Small intestine (tissue), 7 donors: ENCODE data around the gene CLDN3. TPM values are rescaled to one million over a fixed set of nuclear protein-coding genes. Genes with fewer than 3 reads are reported as not detected.
"Not testable (repeated sequence)": the region's sequence is repeated elsewhere in the genome, so short reads cannot be mapped to it uniquely, and the experiment has no call there.

Experiments used
- DNase-seq, 2 donors: peaks; one replicate each; pipeline versions ENCODE4 v3.0.0 to v3.0.0-alpha.2; 2013
- FAIRE-seq: peaks from 2 replicates; lab custom pipeline; 2012; peaks lifted over from hg19 to GRCh38; lab: Jason Lieb, UNC
- H3K27ac ChIP-seq, 3 donors: one replicate each; pipeline ENCODE4 v1.5.1; 2013; ENCODE audit warnings: low read length in 2 of 3, mild to moderate bottlenecking in 2 of 3, control low read depth in 1 of 3, inconsistent platforms in 1 of 3, low read depth in 1 of 3, moderate library complexity in 1 of 3
- H3K27me3 ChIP-seq, 3 donors: one replicate each; pipeline ENCODE4 v1.6.1; 2013; ENCODE audit warnings: low read length in 3 of 3, inconsistent platforms in 1 of 3; ENCODE audit not compliant: control insufficient read depth in 3 of 3, insufficient read depth in 3 of 3
- H3K36me3 ChIP-seq, 3 donors: one replicate each; pipeline ENCODE4 v1.6.1; 2013; ENCODE audit warnings: low read length in 3 of 3, inconsistent platforms in 1 of 3, low read depth in 1 of 3, mild to moderate bottlenecking in 1 of 3, moderate library complexity in 1 of 3; ENCODE audit not compliant: control insufficient read depth in 3 of 3, insufficient read depth in 2 of 3
- H3K4me1 ChIP-seq, 3 donors: one replicate each; pipeline ENCODE4 v1.6.1; 2013; ENCODE audit warnings: low read length in 2 of 3, inconsistent platforms in 1 of 3, low read depth in 1 of 3, mild to moderate bottlenecking in 1 of 3, moderate library complexity in 1 of 3; ENCODE audit not compliant: control insufficient read depth in 3 of 3, insufficient read depth in 2 of 3
- H3K4me3 ChIP-seq, 3 donors: one replicate each; pipeline ENCODE4 v1.5.1; 2013; ENCODE audit warnings: low read length in 3 of 3, control low read depth in 1 of 3, inconsistent platforms in 1 of 3, low read depth in 1 of 3, mild to moderate bottlenecking in 1 of 3, moderate library complexity in 1 of 3
- H3K9me3 ChIP-seq, 2 donors: one replicate each; pipeline ENCODE4 v1.6.1; 2013; ENCODE audit warnings: low read depth in 1 of 2, low read length in 1 of 2; ENCODE audit not compliant: control insufficient read depth in 2 of 2, insufficient read depth in 1 of 2
- WGBS, 3 donors: extraction: QIAGEN DNeasy Blood & Tissue Kit; methylation state at CpG; one replicate each; pipeline ENCODE4 v1.1.7; 2013; 5-methylcytosine and 5-hydroxymethylcytosine counted together
- polyA plus RNA-seq, 4 donors: library from polyadenylated mRNA; stranded (reverse) in 3 of 4; unstranded in 1 of 4; fragments of 200-250 nt in 3 of 4; fragments of 120-200 nt in 1 of 4; gene quantifications; one replicate each; pipeline versions ENCODE4 v1.2.1 to v1.2.3, GENCODE V29; 2013
- donor health status: healthy with polysubstance abuse.
- donor health status: control.
- donor health status: control.
- donor health status: Bipolar disorder and iron deficiency.
- donor health status: healthy.

Gene CLDN3
- polyA plus RNA-seq, 4 donors: 236 to 394 (median 308) TPM

GRCh38 chr7:73727952-73728351 is 42.1 kb downstream of the CLDN3 start:
- FAIRE-seq: no peak

GRCh38 chr7:73726083-73726466 is 44.0 kb downstream of the CLDN3 start:
- WGBS, 3 donors: 73 to 82% (median 73%) methylated on average over 1 of the region's 1 CpG
- FAIRE-seq: no peak
- no peaks in the 10 kb centered on the region for H3K36me3 ChIP-seq

More at GRCh38 chr7:73727952-73728351, 42.1 kb downstream of the CLDN3 start:
- Histone ChIP-seq H3K36me3 (no peaks in the 10 kb centered on the region), H3K27me3 (no peaks in the 10 kb centered on the region), H3K4me1 (no peaks in the 10 kb centered on the region), H3K9me3 (no peaks in the 10 kb centered on the region), H3K4me3 (no peak overlapping the region), H3K27ac (no peak overlapping the region)
- no peak for DNase-seq
- WGBS, 3 donors: 65 to 88% (median 88%) methylated on average over 3 of the region's 3 CpGs

DNA sequence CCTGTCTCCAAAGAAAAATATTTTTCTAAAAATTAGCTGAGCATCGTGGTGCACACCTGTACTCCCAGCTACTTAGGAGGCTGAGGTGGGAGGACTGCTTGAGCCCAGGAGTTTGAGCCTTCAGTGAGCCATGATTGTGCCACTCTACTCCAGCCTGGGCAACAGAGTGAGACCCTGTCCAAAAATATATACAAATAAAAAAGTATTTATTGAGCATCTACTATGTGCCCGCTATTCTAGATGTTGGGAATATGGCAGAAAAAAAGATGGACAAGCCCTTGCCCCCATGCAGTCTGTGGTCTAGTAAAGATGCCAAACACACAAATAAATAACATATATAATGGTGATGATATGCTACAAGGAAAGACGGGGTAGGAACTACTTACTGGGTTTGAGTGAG is 46.3 kb downstream of the CLDN3 start:
- H3K27ac ChIP-seq: no peak overlapping the region
- H3K9me3 ChIP-seq: no peaks in the 10 kb centered on the region
- peaks cover 0 to 4% (median 0%) of the 10 kb centered on the region in 3 donors for H3K4me1 ChIP-seq
- H3K4me3 ChIP-seq: no peak overlapping the region
- H3K27me3 ChIP-seq: peaks cover 0 to 4% (median 0%) of the 10 kb centered on the region in 3 donors
- no peaks in the 10 kb centered on the region for H3K36me3 ChIP-seq
- DNase-seq (no peak), FAIRE-seq (no peak)
- 89 to 94% (median 90%) methylated on average over 3 of the region's 3 CpGs for WGBS, 3 donors

More at GRCh38 chr7:73726083-73726466, 44.0 kb downstream of the CLDN3 start:
- H3K4me3 ChIP-seq: no peak overlapping the region
- DNase-seq: no peak
- H3K27me3 ChIP-seq: no peaks in the 10 kb centered on the region
- no peaks in the 10 kb centered on the region for H3K9me3 ChIP-seq
- no peak overlapping the region for H3K27ac ChIP-seq
- no peaks in the 10 kb centered on the region for H3K4me1 ChIP-seq

GRCh38 chr7:73722785-73723184 is 47.3 kb downstream of the CLDN3 start:
- Histone ChIP-seq H3K4me1 (peaks cover 0 to 15% (median 0%) of the 10 kb centered on the region in 3 donors), H3K9me3 (no peaks in the 10 kb centered on the region), H3K4me3 (no peak overlapping the region), H3K27me3 (peaks cover 0 to 4% (median 0%) of the 10 kb centered on the region in 3 donors), H3K36me3 (no peaks in the 10 kb centered on the region), H3K27ac (no peak overlapping the region)
- FAIRE-seq (no peak), DNase-seq (no peak)
- 62 to 73% (median 65%) methylated on average over 6 of the region's 6 CpGs for WGBS, 3 donors

GRCh38 chr7:73722182-73722581 is 47.9 kb downstream of the CLDN3 start:
- WGBS, 3 donors: 25 to 65% (median 55%) methylated on average over 4 of the region's 4 CpGs
- H3K4me1 ChIP-seq: peaks cover 0 to 21% (median 0%) of the 10 kb centered on the region in 3 donors
- not testable (repeated sequence) for FAIRE-seq, DNase-seq, H3K27me3 ChIP-seq, H3K27ac ChIP-seq, H3K4me3 ChIP-seq, H3K9me3 ChIP-seq, H3K36me3 ChIP-seq

DNA sequence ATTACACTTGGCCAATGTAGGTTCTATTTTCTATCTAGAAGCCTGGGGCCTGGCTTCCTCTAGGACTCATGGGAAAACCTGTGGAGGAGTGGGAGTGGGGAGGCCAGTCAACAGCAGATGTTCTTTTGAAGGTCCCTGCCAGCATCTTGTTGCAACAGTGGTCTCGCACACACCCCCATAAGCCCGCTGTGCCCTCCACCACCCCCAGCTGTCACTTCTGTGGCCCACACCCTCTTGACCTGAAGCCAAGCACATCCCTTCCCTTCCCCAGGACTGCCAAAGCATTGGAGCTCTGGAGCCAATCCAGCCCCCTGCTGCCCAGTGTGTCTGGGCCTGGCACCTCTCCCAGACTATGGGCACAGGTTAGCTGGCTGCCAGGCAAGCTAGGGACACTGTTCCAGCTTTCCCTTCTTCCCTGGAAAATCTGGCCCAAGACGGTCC is 48.7 kb downstream of the CLDN3 start:
- peaks cover 0 to 29% (median 3%) of the 10 kb centered on the region in 3 donors for H3K4me1 ChIP-seq
- FAIRE-seq (no peak), DNase-seq (no peak)
- peaks cover 0 to 4% (median 0%) of the 10 kb centered on the region in 3 donors for H3K27me3 ChIP-seq
- H3K9me3 ChIP-seq: no peaks in the 10 kb centered on the region
- peaks cover 0 to 7% (median 0%) of the 10 kb centered on the region in 3 donors for H3K36me3 ChIP-seq
- 25 to 57% (median 44%) methylated on average over 3 of the region's 3 CpGs for WGBS, 3 donors
- no peak overlapping the region for H3K27ac ChIP-seq
- no peak overlapping the region for H3K4me3 ChIP-seq

GRCh38 chr7:73720443-73720842 is 49.6 kb downstream of the CLDN3 start:
- peaks cover 0 to 38% (median 4%) of the 10 kb centered on the region in 3 donors for H3K4me1 ChIP-seq
- not testable (repeated sequence) for DNase-seq, H3K27ac ChIP-seq, H3K9me3 ChIP-seq, H3K27me3 ChIP-seq, H3K4me3 ChIP-seq, H3K36me3 ChIP-seq, FAIRE-seq
- WGBS, 3 donors: 93 to 96% (median 94%) methylated on average over 9 of the region's 9 CpGs

DNA sequence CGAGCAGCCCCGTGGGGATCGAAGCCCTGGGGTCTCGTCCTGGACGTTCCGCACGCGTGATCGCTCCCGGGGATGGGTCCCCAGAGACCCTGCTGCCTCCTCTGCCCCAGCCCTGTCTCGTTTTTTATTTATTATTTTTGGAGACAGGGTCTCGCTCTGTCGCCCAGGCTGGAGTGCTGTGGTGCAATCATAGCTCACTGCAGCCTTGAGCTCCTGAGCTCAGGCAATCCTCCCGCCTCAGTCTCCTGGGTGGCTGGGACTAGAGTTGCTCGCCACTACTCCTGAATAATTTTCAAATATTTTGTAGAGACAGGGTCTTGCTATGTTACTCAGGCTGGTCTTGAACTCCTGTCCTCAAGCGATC is 50.3 kb downstream of the CLDN3 start:
- peaks cover 0 to 15% (median 0%) of the 10 kb centered on the region in 3 donors for H3K36me3 ChIP-seq
- 9 to 12% (median 9%) methylated on average over 12 to 16 of the region's 16 CpGs for WGBS, 3 donors
- no peak for FAIRE-seq
- peak overlapping the region in 1 of 3 donors; percentile 41 for H3K4me3 ChIP-seq
- no peak for DNase-seq
- no peaks in the 10 kb centered on the region for H3K9me3 ChIP-seq
- H3K27me3 ChIP-seq: peaks cover 0 to 4% (median 0%) of the 10 kb centered on the region in 3 donors
- H3K4me1 ChIP-seq: peaks cover 0 to 43% (median 4%) of the 10 kb centered on the region in 3 donors
- H3K27ac ChIP-seq: no peak overlapping the region
